Kidney (tissue), 14 donors: ENCODE results near the gene ACER3. TPM values are rescaled to one million over a fixed set of nuclear protein-coding genes. Genes with fewer than 3 reads are reported as not detected.
A peak's percentile ranks its signal among the peaks of the same experiment; 100 is the strongest.

Experiments used
- DNase-seq, 5 donors: peaks; one replicate each; pipeline ENCODE4 v3.0.0-alpha.2; 2013 to 2020
- FAIRE-seq: peaks from 2 replicates; lab custom pipeline; 2012; peaks lifted over from hg19 to GRCh38; lab: Jason Lieb, UNC
- H3K27ac ChIP-seq, 2 donors: one replicate each; pipeline ENCODE4 v1.7.0; 2013; ENCODE audit warnings: low read depth in 2 of 2, low read length in 2 of 2, inconsistent platforms in 1 of 2
- H3K27me3 ChIP-seq: one replicate; pipeline ENCODE4 v1.7.1; 2013; ENCODE audit warnings: low read length, inconsistent platforms; ENCODE audit not compliant: control insufficient read depth, insufficient read depth
- H3K36me3 ChIP-seq, 3 donors: one replicate each; pipeline versions ENCODE4 v1.7.0 to v1.7.1; 2013; ENCODE audit warnings: low read length in 3 of 3, control low read depth in 1 of 3, inconsistent platforms in 1 of 3; ENCODE audit not compliant: insufficient read depth in 3 of 3, control insufficient read depth in 2 of 3
- H3K4me1 ChIP-seq, 3 donors: one replicate each; pipeline versions ENCODE4 v1.7.0 to v1.7.1; 2013; ENCODE audit warnings: low read length in 3 of 3, inconsistent platforms in 1 of 3, low read depth in 1 of 3; ENCODE audit not compliant: control insufficient read depth in 2 of 3, insufficient read depth in 2 of 3
- H3K4me3 ChIP-seq, 3 donors: one replicate each; pipeline versions ENCODE4 v1.7.0 to v1.8.1; 2013; ENCODE audit warnings: low read length in 3 of 3, control low read depth in 1 of 3, inconsistent platforms in 1 of 3
- H3K9ac ChIP-seq, 3 donors: one replicate each; pipeline versions ENCODE4 v1.7.0 to v1.7.1; 2013; ENCODE audit warnings: low read length in 3 of 3, control low read depth in 1 of 3, inconsistent platforms in 1 of 3
- H3K9me3 ChIP-seq, 3 donors: one replicate each; pipeline versions ENCODE4 v1.7.0 to v1.7.1; 2013; ENCODE audit warnings: low read length in 3 of 3, control low read depth in 1 of 3, inconsistent platforms in 1 of 3; ENCODE audit not compliant: control insufficient read depth in 2 of 3, insufficient read depth in 1 of 3
- CTCF ChIP-seq: IDR thresholded peaks from 3 replicates; pipeline ENCODE4 v1.5.1; 2012; ENCODE audit warnings: mild to moderate bottlenecking, moderate library complexity, borderline replicate concordance; ENCODE audit not compliant: insufficient read depth; ENCODE audit errors: extremely low read depth
- intact Hi-C: fragments of 100-400 bp; cut with DNase I; formaldehyde crosslinking; loops from one replicate; pipeline ENCODE4 v1.11.1; 2022
- polyA plus RNA-seq: library from polyadenylated mRNA; stranded (reverse); fragments of 350-450 nt; fragmentation: Illumina TruSeq; extraction: RNeasy Lipid Tissue Mini Kit (QIAGEN cat#74804); gene quantifications from one replicate; pipeline ENCODE4 v1.2.3, GENCODE V29; 2014; ENCODE audit warnings: low read depth, low replicate concordance; ENCODE audit not compliant: insufficient read depth
- total RNA-seq: library from RNA; stranded (reverse); fragmentation: NEBNext Ultra II Directional; extraction: Animal tissue kit (Norgen Biotek cat#: 25700); gene quantifications from one replicate; pipeline ENCODE4 v1.2.1, GENCODE V29; 2021
- donor health status: control.
- donor health status: control.
- donor health status: control.
- donor health status: control.
- donor health status: control.
- donor health status: DM: yes; HTN: yes; CAD: no.
- donor health status: Normal renal cell carcinoma (clear cell type).

The ACER3 gene
- total and polyA plus RNA-seq, 2 donors from 2014 or later: 5.9 to 35.3 TPM

GRCh38 chr11:76987203-76987602 is 126.5 kb downstream of the ACER3 start:
- Histone ChIP-seq H3K4me3 (no peak overlapping the region), H3K27ac (no peak overlapping the region), H3K27me3 (no peaks in the 10 kb centered on the region), H3K9ac (no peak overlapping the region), H3K4me1 (peaks cover 0 to 7% (median 0%) of the 10 kb centered on the region in 3 donors), H3K36me3 (no peaks in the 10 kb centered on the region), H3K9me3 (no peaks in the 10 kb centered on the region)
- FAIRE-seq (no peak), DNase-seq (no peak)
- intact Hi-C loops: no loop called here
- TF ChIP-seq CTCF: no peak

GRCh38 chr11:76990628-76991027 is 129.9 kb downstream of the ACER3 start:
- no peak overlapping the region for H3K27ac ChIP-seq
- H3K27me3 ChIP-seq: no peaks in the 10 kb centered on the region
- peaks cover 0 to 7% (median 0%) of the 10 kb centered on the region in 3 donors for H3K4me1 ChIP-seq
- DNase-seq (no peak), FAIRE-seq (no peak)
- H3K9me3 ChIP-seq: no peaks in the 10 kb centered on the region
- no peak overlapping the region for H3K4me3 ChIP-seq
- intact Hi-C loops: no loop called here
- no peaks in the 10 kb centered on the region for H3K36me3 ChIP-seq
- no peak overlapping the region for H3K9ac ChIP-seq
- no peak for TF ChIP-seq CTCF

GRCh38 chr11:76995081-76995576 is 134.4 kb downstream of the ACER3 start:
- intact Hi-C loops: no loop called here
- TF ChIP-seq CTCF: no peak
- Histone ChIP-seq H3K36me3 (no peaks in the 10 kb centered on the region), H3K9me3 (peaks cover 0 to 4% (median 0%) of the 10 kb centered on the region in 3 donors), H3K9ac (no peak overlapping the region), H3K4me3 (no peak overlapping the region), H3K27ac (no peak overlapping the region), H3K4me1 (no peaks in the 10 kb centered on the region), H3K27me3 (no peaks in the 10 kb centered on the region)
- FAIRE-seq (peak; percentile 11), DNase-seq (no peak)

- no peak overlapping the region for H3K4me3 ChIP-seq
- no peak for TF ChIP-seq CTCF
- no peaks in the 10 kb centered on the region for H3K36me3 ChIP-seq
- FAIRE-seq (no peak), DNase-seq (no peak)
- intact Hi-C loops: no loop called here
- no peaks in the 10 kb centered on the region for H3K27me3 ChIP-seq
- H3K27ac ChIP-seq: no peak overlapping the region
- no peaks in the 10 kb centered on the region for H3K4me1 ChIP-seq
- H3K9me3 ChIP-seq: peaks cover 0 to 4% (median 0%) of the 10 kb centered on the region in 3 donors
- no peak overlapping the region for H3K9ac ChIP-seq
These were observed 136.8 kb downstream of the ACER3 start for GRCh38 chr11:76997512-76997911.
